HEK293 (cell line): ENCODE measurements around the gene SP2.

Experiments
- CTCF ChIA-PET: fragments of 350-600 bp; formaldehyde crosslinking; extraction: SDS; loops from one replicate; lab custom pipeline; 2021; ENCODE audit warnings: antibody characterized with exemption; lab: Yijun Ruan, JAX
- POLR2A ChIA-PET: fragments of 300-600 bp; formaldehyde crosslinking; extraction: SDS; loops from one replicate; lab custom pipeline; 2020; ENCODE audit warnings: antibody characterized with exemption, inconsistent platforms; lab: Yijun Ruan, JAX
- H3K27ac ChIP-seq: fragments of 200-500 bp; sonication (Bioruptor generic); 2 replicates; pipeline ENCODE4 v1.5.1; 2014; ENCODE audit warnings: low read depth, low read length, control low read depth, inconsistent platforms; ENCODE audit errors: extremely low read depth
- H3K36me3 ChIP-seq, 2 experiments: fragments of 200-500 bp in 1 of 2; sonication (Bioruptor generic) in 1 of 2; 1 replicate in 1 of 2; 2 replicates in 1 of 2; pipeline ENCODE4 v1.5.1; 2014 to 2017; ENCODE audit warnings: inconsistent platforms in 2 of 2, low read length in 2 of 2; ENCODE audit not compliant: control insufficient read depth in 2 of 2, insufficient read depth in 1 of 2
- H3K4me1 ChIP-seq: fragments of 200-500 bp; sonication (Bioruptor generic); 2 replicates; pipeline ENCODE4 v1.5.1; 2014; ENCODE audit warnings: mild to moderate bottlenecking, low read length, inconsistent platforms; ENCODE audit not compliant: control insufficient read depth, insufficient read depth
- H3K4me3 ChIP-seq: 2 replicates; pipeline ENCODE4 v1.5.1; 2011; ENCODE audit warnings: low read depth, mild to moderate bottlenecking, control low read depth, low read length, moderate library complexity
- H3K9me3 ChIP-seq: fragments of 200-500 bp; sonication (Bioruptor generic); 2 replicates; pipeline ENCODE4 v1.5.1; 2014; ENCODE audit warnings: low read depth, low read length, inconsistent platforms; ENCODE audit not compliant: control insufficient read depth, insufficient read depth
- MZF1 ChIP-seq: fragments of 450-650 bp; formaldehyde crosslinking; IDR thresholded peaks from 2 replicates; pipeline ENCODE4 v1.5.1; 2017; ENCODE audit warnings: missing biosample characterization, missing genetic modification characterization, borderline replicate concordance
- PRDM2 ChIP-seq: fragments of 450-650 bp; formaldehyde crosslinking; IDR thresholded peaks from 2 replicates; pipeline ENCODE4 v1.5.1; 2016; ENCODE audit warnings: missing biosample characterization, missing genetic modification characterization, borderline replicate concordance
- PRDM6 ChIP-seq: fragments of 450-650 bp; formaldehyde crosslinking; IDR thresholded peaks from 2 replicates; pipeline ENCODE4 v1.5.1; 2017; ENCODE audit warnings: missing biosample characterization, missing genetic modification characterization
- ZBTB11 ChIP-seq: fragments of 450-650 bp; formaldehyde crosslinking; conservative IDR thresholded peaks from 2 replicates; pipeline ENCODE4 v1.5.1; 2016; ENCODE audit warnings: low read depth, missing biosample characterization, missing genetic modification characterization
- ZNF221 ChIP-seq: fragments of 450-650 bp; formaldehyde crosslinking; IDR thresholded peaks from 2 replicates; pipeline ENCODE4 v1.5.1; 2017; ENCODE audit warnings: missing biosample characterization, missing genetic modification characterization, borderline replicate concordance
- ZNF24 ChIP-seq: fragments of 450-650 bp; formaldehyde crosslinking; IDR thresholded peaks from 2 replicates; pipeline ENCODE4 v1.5.1; 2016; ENCODE audit warnings: missing biosample characterization, missing genetic modification characterization
- ZNF341 ChIP-seq: fragments of 450-650 bp; formaldehyde crosslinking; IDR thresholded peaks from 2 replicates; pipeline ENCODE4; 2016; ENCODE audit warnings: low read depth, missing biosample characterization, missing genetic modification characterization
- ZNF37A ChIP-seq: fragments of 450-650 bp; IDR thresholded peaks from 2 replicates; pipeline ENCODE4 v1.5.1; 2018; ENCODE audit warnings: missing biosample characterization, missing genetic modification characterization
- ZNF416 ChIP-seq: fragments of 450-650 bp; formaldehyde crosslinking; IDR thresholded peaks from 2 replicates; pipeline ENCODE4 v1.5.1; 2016; ENCODE audit warnings: missing biosample characterization, missing genetic modification characterization
- ZNF571 ChIP-seq: fragments of 450-650 bp; formaldehyde crosslinking; IDR thresholded peaks from 2 replicates; pipeline ENCODE4 v1.5.0; 2017; ENCODE audit warnings: missing biosample characterization, missing genetic modification characterization
- ZNF600 ChIP-seq: fragments of 450-650 bp; formaldehyde crosslinking; IDR thresholded peaks from 2 replicates; pipeline ENCODE4 v1.5.1; 2016; ENCODE audit warnings: missing biosample characterization, missing genetic modification characterization
- ZNF623 ChIP-seq: fragments of 450-650 bp; formaldehyde crosslinking; IDR thresholded peaks from 2 replicates; pipeline ENCODE4 v1.5.1; 2016; ENCODE audit warnings: missing biosample characterization, missing genetic modification characterization
- ZNF677 ChIP-seq: fragments of 450-650 bp; IDR thresholded peaks from 2 replicates; pipeline ENCODE4 v1.5.0; 2018; ENCODE audit warnings: missing biosample characterization, mild to moderate bottlenecking, missing genetic modification characterization, moderate library complexity
- ZNF776 ChIP-seq: fragments of 450-650 bp; formaldehyde crosslinking; IDR thresholded peaks from 2 replicates; pipeline ENCODE4 v1.5.0; 2017; ENCODE audit warnings: missing biosample characterization, missing genetic modification characterization, borderline replicate concordance

Gene SP2

GRCh38 chr17:47949946-47950345 lies 53.9 kb downstream of the SP2 start:
- TF ChIP-seq PRDM2 (tag by site-specific recombination) (no peak), ZNF341 (tag by site-specific recombination) (no peak), ZNF416 (tag by site-specific recombination) (no peak), ZBTB11 (tag by site-specific recombination) (no peak), ZNF24 (tag by site-specific recombination) (no peak), ZNF623 (tag by site-specific recombination) (no peak), ZNF776 (tag by site-specific recombination) (no peak), ZNF221 (tag by site-specific recombination) (no peak), ZNF571 (tag by site-specific recombination) (no peak), MZF1 (tag by site-specific recombination) (no peak), PRDM6 (no peak), ZNF600 (no peak), ZNF677 (tag by site-specific recombination) (no peak), ZNF37A (tag by site-specific recombination) (no peak)
- no peak overlapping the region for H3K27ac ChIP-seq
- H3K9me3 ChIP-seq: no peaks in the 10 kb centered on the region
- H3K4me3 ChIP-seq: no peak overlapping the region
- no peaks in the 10 kb centered on the region for H3K4me1 ChIP-seq
- ChIA-PET POLR2A (interaction anchor here (1.1 to 4.0 kb wide), 5 partner anchors 9 to 119 kb away, joined by 3 to 24 read pairs (median 7); partner anchors contain the start of genes CDK5RAP3, LRRC46, MRPL10 and PNPO), CTCF (interaction anchor here (0.6 to 22.4 kb wide), 26 partner anchors 8 to 651 kb away, joined by 3 to 592 read pairs (median 6); partner anchors contain the start of genes CDK5RAP3, PNPO, PRR15L and SCRN2)
- peaks cover 6 to 72% of the 10 kb centered on the region in 2 experiments; a peak in 2 of 3 replicates for H3K36me3 ChIP-seq
